ENCODE data around the gene PIK3C3.

PIK3C3 gene

DNA sequence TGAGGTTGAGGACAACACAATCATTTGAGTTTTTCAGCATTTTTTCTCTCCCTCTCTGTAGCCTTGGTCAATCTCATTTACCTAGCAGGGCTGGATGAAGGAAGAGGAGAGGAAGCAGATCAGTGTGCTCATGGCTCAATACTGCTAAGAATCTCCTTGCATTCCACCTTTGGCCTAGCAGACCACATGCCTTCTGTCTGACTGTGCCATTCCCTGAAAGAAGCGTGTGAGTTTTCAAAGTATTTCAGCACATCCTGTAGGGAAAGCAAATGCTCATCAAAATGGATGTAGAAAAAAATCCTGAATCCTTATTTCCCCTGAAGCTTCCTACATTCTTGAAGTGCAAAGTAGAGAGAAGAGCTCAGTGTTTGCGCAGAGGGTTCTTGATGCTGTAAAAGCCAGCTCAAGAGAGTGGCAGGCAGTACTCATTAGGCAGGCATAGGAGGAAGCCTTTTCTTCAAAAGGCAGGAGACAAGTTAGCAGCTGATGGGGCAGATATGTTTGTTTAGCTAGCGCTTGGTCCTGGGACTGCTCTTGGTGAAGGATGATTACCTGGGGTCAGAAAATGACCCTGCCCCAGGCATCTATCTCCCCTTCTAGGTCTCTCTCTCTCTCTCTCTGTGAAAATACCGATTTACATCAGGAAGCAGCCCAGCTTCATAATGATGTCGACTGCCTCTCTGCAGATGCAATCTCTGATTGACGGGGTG lies 14.4 kb upstream of the PIK3C3 start:
- Mint-ChIP-seq H3K27me3 (peaks cover 18% of the 10 kb centered on the region), H3K27ac (no peak overlapping the region), H3K4me3 (no peak overlapping the region)

DNA sequence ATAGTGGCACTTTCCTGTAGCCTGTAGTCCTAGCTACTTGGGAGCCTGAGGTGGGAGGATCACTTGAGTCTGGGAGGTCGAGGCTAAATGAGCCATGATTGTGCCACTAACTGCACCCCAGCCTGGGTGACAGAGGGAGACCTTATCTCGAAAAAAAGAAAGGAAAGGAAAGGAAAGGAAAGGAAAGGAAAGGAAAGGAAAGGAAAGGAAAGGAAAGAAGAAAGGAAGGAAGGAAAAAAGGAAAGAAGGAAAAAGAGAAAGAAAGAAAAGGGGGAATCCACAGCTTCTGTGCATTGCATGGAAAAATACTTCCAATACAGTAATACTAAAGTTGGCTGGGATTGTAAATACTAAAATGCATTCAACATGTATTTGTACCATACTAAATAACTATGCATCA lies 12.8 kb upstream of the PIK3C3 start:
- Mint-ChIP-seq H3K27me3 (peaks cover 18% of the 10 kb centered on the region), H3K27ac (no peak overlapping the region), H3K36me3 (no peaks in the 10 kb centered on the region), H3K4me3 (no peak overlapping the region), H3K4me1 (ENCODE audit: low read depth) (peaks cover 4% of the 10 kb centered on the region), H3K9me3 (ENCODE audit: low read depth) (no peaks in the 10 kb centered on the region)

More for the DNA sequence above, 14.4 kb upstream of the PIK3C3 start:
- H3K36me3 Mint-ChIP-seq: no peaks in the 10 kb centered on the region
- H3K4me1 Mint-ChIP-seq (ENCODE audit: low read depth): peaks cover 7% of the 10 kb centered on the region
- H3K9me3 Mint-ChIP-seq (ENCODE audit: low read depth): no peaks in the 10 kb centered on the region

DNA sequence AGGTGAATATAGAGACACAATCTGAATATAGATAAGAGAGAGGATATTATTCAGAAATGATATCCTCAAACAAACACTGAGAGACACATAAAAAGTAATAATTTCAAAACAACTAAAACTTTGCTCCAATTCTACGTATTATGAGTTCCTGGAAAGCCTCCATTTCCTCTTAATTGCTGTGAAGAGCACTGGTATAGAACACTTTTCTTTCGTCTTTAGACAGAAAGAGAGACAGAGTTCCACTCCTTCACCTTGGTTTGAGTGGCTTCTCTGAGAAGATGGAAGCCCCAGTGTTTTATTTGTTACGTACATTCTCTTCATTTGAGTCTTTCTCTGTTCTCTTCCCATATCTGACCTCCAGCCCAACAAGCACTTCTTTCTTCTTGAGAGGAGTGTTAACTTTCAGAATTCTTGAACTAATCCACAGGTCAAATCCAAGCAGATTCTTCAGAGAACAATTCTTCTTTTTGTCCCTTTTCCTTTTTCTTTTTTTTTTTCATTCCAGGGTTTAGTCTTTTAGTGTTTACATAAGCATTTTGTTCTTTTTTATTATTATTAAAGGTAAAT lies 6.4 kb upstream of the PIK3C3 start:
- H3K9me3 Mint-ChIP-seq (ENCODE audit: low read depth): no peaks in the 10 kb centered on the region
- H3K4me1 Mint-ChIP-seq (ENCODE audit: low read depth): peaks cover 7% of the 10 kb centered on the region
- peak overlapping the region; percentile 16 for H3K27ac Mint-ChIP-seq
- peaks cover 16% of the 10 kb centered on the region for H3K27me3 Mint-ChIP-seq
- H3K4me3 Mint-ChIP-seq: no peak overlapping the region
- no peaks in the 10 kb centered on the region for H3K36me3 Mint-ChIP-seq

DNA sequence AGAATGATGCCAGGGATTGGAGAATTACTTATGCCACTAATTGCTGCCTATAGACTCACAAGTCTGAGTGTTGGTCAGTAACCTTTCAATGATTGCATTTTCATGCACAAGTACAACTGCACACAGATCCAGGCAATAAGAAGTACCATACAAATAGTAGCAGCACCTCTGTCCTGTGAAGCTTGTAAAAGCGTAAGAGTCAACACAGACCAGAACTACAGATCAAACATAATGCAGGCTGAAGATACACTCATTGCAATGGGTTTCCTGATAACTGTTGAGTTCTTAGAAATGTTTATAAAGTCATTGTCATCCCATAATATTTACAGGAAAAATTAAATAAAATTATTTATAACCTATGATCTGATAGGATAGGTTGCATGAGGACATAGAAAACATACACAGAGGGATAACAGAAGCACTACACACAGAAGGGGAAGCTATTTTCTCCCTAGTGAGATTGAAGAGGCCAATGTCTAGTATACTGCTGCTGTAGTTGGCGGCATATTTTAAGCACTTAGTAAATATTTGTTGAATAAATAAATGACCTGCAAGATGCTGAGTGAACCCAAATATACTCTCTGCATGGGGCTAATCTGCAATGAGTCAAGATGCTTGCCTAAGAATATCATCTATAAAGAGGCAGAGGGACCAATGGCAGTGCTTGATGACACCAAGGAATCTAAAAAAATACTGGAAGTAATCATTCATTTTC lies 5.7 kb upstream of the PIK3C3 start:
- no peaks in the 10 kb centered on the region for H3K36me3 Mint-ChIP-seq
- H3K27ac Mint-ChIP-seq: no peak overlapping the region
- H3K27me3 Mint-ChIP-seq: peaks cover 13% of the 10 kb centered on the region
- H3K4me1 Mint-ChIP-seq (ENCODE audit: low read depth): peaks cover 7% of the 10 kb centered on the region
- no peaks in the 10 kb centered on the region for H3K9me3 Mint-ChIP-seq (ENCODE audit: low read depth)
- H3K4me3 Mint-ChIP-seq: no peak overlapping the region

DNA sequence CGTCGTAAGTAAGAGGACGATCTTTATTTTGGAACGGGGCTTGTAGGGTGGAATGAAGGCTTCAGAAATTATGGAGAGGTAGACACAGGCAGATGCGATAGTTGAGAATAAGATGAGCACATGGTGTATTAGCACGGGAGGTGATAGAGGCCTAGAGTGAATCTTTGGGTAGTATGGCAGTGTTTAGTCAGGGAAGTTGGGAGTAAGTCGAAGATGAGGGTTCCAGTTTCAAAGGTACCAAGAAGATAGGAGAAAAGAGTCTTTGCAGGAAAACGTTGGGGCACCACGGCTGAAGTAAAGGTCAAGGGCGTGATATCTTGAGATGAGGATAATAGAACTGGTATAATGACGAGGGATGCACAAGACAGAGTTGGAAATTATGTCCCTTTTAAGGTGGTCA lies 654 bp downstream of the PIK3C3 start:
- Mint-ChIP-seq H3K9me3 (ENCODE audit: low read depth) (peaks cover 3% of the 10 kb centered on the region), H3K27ac (peak overlapping the region; percentile 99), H3K4me3 (peak overlapping the region; percentile 100), H3K4me1 (ENCODE audit: low read depth) (peaks cover 45% of the 10 kb centered on the region), H3K27me3 (peaks cover 4% of the 10 kb centered on the region), H3K36me3 (peaks cover 17% of the 10 kb centered on the region)

DNA sequence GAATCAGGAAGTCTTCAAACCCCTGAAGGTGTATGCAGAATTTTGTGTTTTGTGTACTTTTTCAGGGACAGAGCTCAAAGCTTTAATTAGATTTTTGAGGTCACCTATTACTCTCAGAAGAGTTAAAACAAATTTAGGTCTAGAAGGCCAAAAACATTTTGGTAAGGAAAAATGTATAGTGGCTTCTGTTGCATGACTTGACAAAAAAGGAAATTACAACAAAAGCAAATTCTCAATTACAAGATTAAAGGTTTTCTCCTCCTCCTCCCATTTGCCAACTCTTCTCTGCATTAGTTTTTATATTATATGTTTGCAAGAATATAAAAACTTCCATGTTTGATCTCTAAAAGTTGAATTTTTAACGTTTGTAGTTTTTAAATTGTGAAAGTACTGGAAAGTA lies 4.0 kb downstream of the PIK3C3 start:
- Mint-ChIP-seq H3K4me3 (no peak overlapping the region), H3K36me3 (peaks cover 22% of the 10 kb centered on the region), H3K27me3 (no peaks in the 10 kb centered on the region), H3K27ac (no peak overlapping the region), H3K4me1 (ENCODE audit: low read depth) (peaks cover 70% of the 10 kb centered on the region), H3K9me3 (ENCODE audit: low read depth) (peaks cover 3% of the 10 kb centered on the region)

DNA sequence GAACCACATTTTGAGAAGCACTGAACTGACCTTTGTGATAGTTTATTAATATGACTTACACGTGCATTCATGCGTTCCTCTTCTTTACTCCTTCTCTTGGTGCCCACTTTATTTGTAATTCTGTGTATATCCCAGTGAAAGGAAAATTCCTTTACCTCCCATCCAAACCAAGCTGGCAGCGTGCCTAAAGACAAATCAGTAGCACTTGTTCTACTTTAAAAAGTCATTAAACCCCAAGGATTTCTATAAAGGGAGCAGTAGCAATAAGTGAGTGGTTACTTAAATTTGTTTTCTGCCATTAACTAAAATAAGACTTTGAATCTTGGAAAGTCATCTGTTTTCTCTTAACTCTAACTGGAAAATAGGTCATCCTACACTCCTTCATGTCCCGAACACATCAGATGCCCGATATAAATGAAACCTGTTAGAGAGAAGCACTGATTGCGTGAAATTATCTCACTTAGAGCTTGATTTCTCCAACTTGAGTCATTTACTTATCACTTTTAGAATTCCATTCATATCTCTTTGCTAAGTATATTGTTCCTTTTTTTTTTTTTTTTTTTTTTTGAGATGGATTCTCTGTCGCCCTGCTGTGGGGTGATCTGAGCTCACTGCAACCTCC lies 10.7 kb downstream of the PIK3C3 start:
- H3K27me3 Mint-ChIP-seq: no peaks in the 10 kb centered on the region
- no peaks in the 10 kb centered on the region for H3K9me3 Mint-ChIP-seq (ENCODE audit: low read depth)
- peaks cover 68% of the 10 kb centered on the region for H3K4me1 Mint-ChIP-seq (ENCODE audit: low read depth)
- peak overlapping the region; percentile 7 for H3K27ac Mint-ChIP-seq
- no peak overlapping the region for H3K4me3 Mint-ChIP-seq
- peaks cover 11% of the 10 kb centered on the region for H3K36me3 Mint-ChIP-seq

DNA sequence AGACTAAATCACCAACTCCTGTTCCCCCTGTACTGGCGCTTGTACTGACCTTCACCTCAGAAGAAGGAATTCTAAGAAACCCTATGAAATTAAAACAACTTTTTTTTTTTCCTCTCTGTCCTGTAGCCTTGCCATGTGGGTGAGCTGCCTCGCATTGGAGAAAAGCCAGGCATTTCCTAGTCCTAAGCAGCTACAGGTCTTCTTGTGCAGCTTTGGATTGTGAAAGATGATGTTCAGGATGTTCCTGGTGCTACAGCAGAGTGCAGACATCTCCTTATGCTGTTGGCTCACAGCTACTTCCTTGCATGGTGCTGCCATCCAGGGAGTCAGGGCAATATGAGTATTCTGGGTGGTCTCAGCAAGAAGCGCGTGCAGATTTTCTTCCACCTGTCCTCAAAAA lies 11.9 kb downstream of the PIK3C3 start:
- H3K27me3 Mint-ChIP-seq: no peaks in the 10 kb centered on the region
- no peak overlapping the region for H3K27ac Mint-ChIP-seq
- peaks cover 62% of the 10 kb centered on the region for H3K4me1 Mint-ChIP-seq (ENCODE audit: low read depth)
- peaks cover 9% of the 10 kb centered on the region for H3K36me3 Mint-ChIP-seq
- H3K4me3 Mint-ChIP-seq: no peak overlapping the region
- H3K9me3 Mint-ChIP-seq (ENCODE audit: low read depth): no peaks in the 10 kb centered on the region

DNA sequence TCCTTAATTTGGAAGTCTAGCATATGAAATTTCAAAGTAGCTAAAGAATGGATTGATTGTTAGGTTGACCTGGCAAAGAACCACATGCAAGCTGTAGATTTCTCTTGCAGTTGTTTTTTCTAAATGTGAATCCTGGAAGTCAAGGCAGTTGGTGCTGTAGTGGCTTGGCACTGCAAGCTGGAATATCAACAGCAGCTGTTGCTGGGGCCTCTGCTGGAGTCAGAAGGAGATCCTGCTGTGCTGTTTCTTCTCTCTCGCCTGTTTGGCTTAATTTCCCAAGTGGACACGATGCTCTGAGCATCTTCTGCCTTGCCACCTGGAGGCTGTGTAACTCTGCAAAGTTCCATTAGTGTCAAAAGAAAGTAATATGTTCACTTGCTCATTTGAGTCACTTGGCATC lies 12.6 kb downstream of the PIK3C3 start:
- no peak overlapping the region for H3K4me3 Mint-ChIP-seq
- no peak overlapping the region for H3K27ac Mint-ChIP-seq
- H3K4me1 Mint-ChIP-seq (ENCODE audit: low read depth): peaks cover 66% of the 10 kb centered on the region
- no peaks in the 10 kb centered on the region for H3K9me3 Mint-ChIP-seq (ENCODE audit: low read depth)
- no peaks in the 10 kb centered on the region for H3K27me3 Mint-ChIP-seq
- peaks cover 7% of the 10 kb centered on the region for H3K36me3 Mint-ChIP-seq

DNA sequence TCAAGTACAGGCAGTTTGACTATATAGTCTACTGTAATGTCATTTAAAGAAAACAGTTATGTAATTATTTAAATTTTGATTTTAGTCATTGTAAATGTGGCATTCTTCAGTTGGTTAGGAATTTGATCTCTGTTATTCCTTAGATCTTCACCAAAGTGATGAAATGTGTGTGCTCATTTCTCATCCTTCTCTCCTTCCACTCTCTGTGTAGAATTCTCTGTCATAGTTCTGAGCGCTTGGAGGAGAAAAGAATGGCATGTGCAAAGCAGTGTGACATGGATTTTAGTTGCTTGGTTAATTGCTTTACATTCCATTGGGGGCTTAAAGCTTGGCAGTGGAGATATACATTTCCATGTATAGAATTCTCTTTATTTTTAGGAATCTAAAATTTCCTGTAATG lies 14.8 kb downstream of the PIK3C3 start:
- Mint-ChIP-seq H3K27ac (peak overlapping the region; percentile 22), H3K4me1 (ENCODE audit: low read depth) (peaks cover 68% of the 10 kb centered on the region), H3K4me3 (no peak overlapping the region)

DNA sequence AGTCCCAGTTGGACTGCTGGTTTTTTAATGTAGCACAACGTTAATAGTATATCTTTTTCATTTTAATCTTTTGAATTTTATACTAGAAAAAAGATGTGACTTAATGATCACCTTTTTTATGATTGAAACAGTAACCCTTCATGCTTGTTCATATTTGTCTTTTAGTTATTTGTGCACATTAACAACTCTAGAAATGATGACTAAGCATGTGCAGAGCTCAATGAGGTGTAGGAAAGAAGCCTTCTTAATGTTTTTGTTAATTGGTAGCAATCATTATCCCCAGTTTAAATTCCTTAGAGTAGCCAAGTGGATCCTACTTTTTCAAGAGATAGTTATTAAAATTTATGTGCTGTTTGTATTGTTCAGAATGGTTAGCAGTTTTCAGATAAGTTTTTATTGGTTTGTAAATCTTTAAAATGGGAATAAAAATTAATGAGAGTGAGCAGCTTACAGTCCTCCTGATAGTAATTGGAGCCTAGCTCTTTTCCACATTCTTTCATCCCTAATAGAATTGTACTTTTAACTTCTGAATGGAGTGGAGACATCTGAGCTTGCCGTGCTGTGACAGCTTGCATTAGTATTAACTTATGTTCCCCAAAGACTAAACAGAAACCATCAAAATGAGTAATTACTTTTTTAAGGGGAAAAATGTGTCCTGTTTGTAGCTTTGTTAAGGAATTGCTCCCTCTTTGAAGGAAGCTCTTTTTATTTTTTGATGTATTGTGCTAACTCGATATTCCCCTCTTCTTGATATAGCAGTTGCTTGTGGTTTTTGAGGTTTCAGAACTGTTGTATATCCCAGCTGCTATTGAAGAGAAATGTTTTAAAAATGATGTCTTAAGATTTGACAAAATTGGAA lies 17.3 kb downstream of the PIK3C3 start:
- peaks cover 14% of the 10 kb centered on the region for H3K36me3 Mint-ChIP-seq
- H3K9me3 Mint-ChIP-seq (ENCODE audit: low read depth): no peaks in the 10 kb centered on the region
- H3K4me3 Mint-ChIP-seq: peak overlapping the region; percentile 44
- H3K27me3 Mint-ChIP-seq: no peaks in the 10 kb centered on the region
- H3K27ac Mint-ChIP-seq: peak overlapping the region; percentile 46
- H3K4me1 Mint-ChIP-seq (ENCODE audit: low read depth): peaks cover 72% of the 10 kb centered on the region

More for the DNA sequence above, 14.8 kb downstream of the PIK3C3 start:
- Mint-ChIP-seq H3K36me3 (peaks cover 9% of the 10 kb centered on the region), H3K9me3 (ENCODE audit: low read depth) (no peaks in the 10 kb centered on the region), H3K27me3 (no peaks in the 10 kb centered on the region)

DNA sequence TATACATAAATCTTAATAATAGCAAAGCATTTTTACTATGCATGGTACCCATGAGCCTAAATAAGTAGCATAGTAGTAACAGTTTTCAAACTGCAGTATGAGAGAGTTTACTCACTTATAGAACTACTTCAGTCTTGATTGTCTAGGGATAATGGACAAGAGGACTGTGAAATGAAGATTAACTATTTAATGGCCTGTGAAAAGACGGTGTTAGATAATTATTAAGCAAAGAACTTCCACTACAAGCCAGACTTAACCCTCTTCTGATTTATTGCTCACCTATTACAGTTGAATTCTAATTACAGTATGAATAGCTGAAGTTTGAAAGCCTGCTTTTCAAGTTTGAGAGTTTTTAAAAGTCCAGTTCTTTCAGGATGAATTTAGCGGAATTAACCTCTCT lies 18.9 kb downstream of the PIK3C3 start:
- Mint-ChIP-seq H3K27me3 (no peaks in the 10 kb centered on the region), H3K9me3 (ENCODE audit: low read depth) (no peaks in the 10 kb centered on the region), H3K27ac (no peak overlapping the region), H3K4me3 (no peak overlapping the region), H3K36me3 (peaks cover 19% of the 10 kb centered on the region), H3K4me1 (ENCODE audit: low read depth) (peaks cover 64% of the 10 kb centered on the region)

DNA sequence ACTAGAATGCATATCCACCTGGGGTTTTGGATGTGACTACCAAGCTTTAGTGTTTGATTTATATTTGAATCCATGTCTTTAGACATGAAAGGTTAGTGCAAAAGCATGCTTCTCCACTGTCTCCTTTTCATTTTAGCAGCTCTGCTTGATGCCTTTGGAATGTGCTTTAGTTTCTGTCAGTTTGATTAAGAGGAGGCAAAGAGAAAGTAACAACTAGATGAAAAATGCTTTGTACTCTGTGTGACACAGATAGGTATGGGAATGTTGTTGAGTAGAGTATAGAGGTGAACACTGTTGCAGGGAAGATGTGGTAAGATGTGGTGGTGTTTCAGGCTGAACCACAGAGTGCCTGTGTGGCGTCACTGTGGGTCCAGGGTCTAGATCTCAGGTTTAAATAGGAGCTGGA lies 19.8 kb downstream of the PIK3C3 start:
- Mint-ChIP-seq H3K36me3 (peaks cover 20% of the 10 kb centered on the region), H3K4me1 (ENCODE audit: low read depth) (peaks cover 65% of the 10 kb centered on the region), H3K27ac (peak overlapping the region; percentile 30), H3K9me3 (ENCODE audit: low read depth) (no peaks in the 10 kb centered on the region), H3K27me3 (no peaks in the 10 kb centered on the region), H3K4me3 (peak overlapping the region; percentile 35)

DNA sequence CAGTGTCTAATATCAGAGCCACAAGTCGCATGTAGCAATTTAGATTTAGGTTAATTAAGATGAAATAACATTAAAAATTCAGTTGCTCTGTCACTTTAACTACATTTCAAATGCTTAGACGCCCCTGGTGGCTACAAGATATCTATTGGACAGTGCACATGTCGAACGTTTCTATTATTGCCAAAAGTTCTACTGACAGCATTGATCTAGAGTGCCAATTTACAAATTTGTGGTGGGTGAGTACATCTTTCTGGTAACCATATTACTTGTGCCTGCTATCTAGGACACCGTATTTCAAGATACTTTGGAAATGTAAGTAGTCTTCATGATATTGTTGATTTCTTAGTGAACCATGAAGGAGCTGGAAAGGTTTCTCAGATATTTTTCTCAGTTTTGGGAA lies 20.2 kb downstream of the PIK3C3 start:
- Mint-ChIP-seq H3K27me3 (no peaks in the 10 kb centered on the region), H3K27ac (peak overlapping the region; percentile 30), H3K9me3 (ENCODE audit: low read depth) (no peaks in the 10 kb centered on the region), H3K4me1 (ENCODE audit: low read depth) (peaks cover 63% of the 10 kb centered on the region), H3K36me3 (peaks cover 18% of the 10 kb centered on the region), H3K4me3 (peak overlapping the region; percentile 35)
